Activated CD4-positive, alpha-beta memory T cell treated with anti-CD3 and anti-CD28 coated beads for 36 hours (primary cell): ENCODE data around the gene ZFP36L2. TPM values are rescaled to one million over a fixed set of nuclear protein-coding genes. Genes with fewer than 3 reads are reported as not detected.

ENCODE experiments used
- CTCF ChIA-PET: fragments of 350-600 bp; sonication (Branson Sonifier 250); formaldehyde crosslinking; loops from one replicate; lab custom pipeline; 2021; ENCODE audit warnings: antibody characterized with exemption, inconsistent platforms; lab: Charles Lee
- POLR2A ChIA-PET: fragments of 350-600 bp; sonication (Branson Sonifier 250); formaldehyde crosslinking; loops from one replicate; lab custom pipeline; 2021; ENCODE audit warnings: antibody characterized with exemption; lab: Charles Lee
- DNase-seq: peaks from one replicate; pipeline ENCODE4 v3.0.0-alpha.2; 2020
- H3K27ac Mint-ChIP-seq: one replicate; pipeline ENCODE4 v1.8.0; 2021; ENCODE audit warnings: mixed read lengths
- H3K27me3 Mint-ChIP-seq: one replicate; pipeline ENCODE4 v1.8.0; 2021; ENCODE audit warnings: mixed read lengths
- H3K36me3 Mint-ChIP-seq: one replicate; pipeline ENCODE4 v1.8.0; 2021; ENCODE audit warnings: mixed read lengths
- H3K4me1 Mint-ChIP-seq: one replicate; pipeline ENCODE4 v1.8.0; 2021; ENCODE audit warnings: low read depth, mixed read lengths
- H3K4me3 Mint-ChIP-seq: one replicate; pipeline ENCODE4 v1.8.0; 2021; ENCODE audit warnings: mild to moderate bottlenecking, mixed read lengths
- H3K9me3 Mint-ChIP-seq: one replicate; pipeline ENCODE4 v1.8.0; 2021; ENCODE audit warnings: mixed read lengths
- intact Hi-C: fragments of 100-400 bp; cut with micrococcal nuclease; formaldehyde crosslinking; loops from one replicate; pipeline ENCODE4 v1.15.1; 2023
- total RNA-seq, 2 experiments: library from RNA; stranded (reverse); gene quantifications; one replicate each; pipeline ENCODE4 v1.2.3, GENCODE V29; 2021

Gene ZFP36L2
- total RNA-seq, 2 experiments from 2014 or later, result 78.4 to 79.8 TPM

GRCh38 chr2:43265421-43265820, 39.0 kb upstream of the ZFP36L2 start:
- Mint-ChIP-seq H3K9me3 (no peaks in the 10 kb centered on the region), H3K27ac (no peak overlapping the region), H3K36me3 (peaks cover 8% of the 10 kb centered on the region), H3K27me3 (no peaks in the 10 kb centered on the region), H3K4me3 (no peak overlapping the region), H3K4me1 (peaks cover 10% of the 10 kb centered on the region)
- DNase-seq, result no peak
- intact Hi-C loops, result no loop called here
- ChIA-PET POLR2A (no interaction called here), CTCF (no interaction called here)

DNA sequence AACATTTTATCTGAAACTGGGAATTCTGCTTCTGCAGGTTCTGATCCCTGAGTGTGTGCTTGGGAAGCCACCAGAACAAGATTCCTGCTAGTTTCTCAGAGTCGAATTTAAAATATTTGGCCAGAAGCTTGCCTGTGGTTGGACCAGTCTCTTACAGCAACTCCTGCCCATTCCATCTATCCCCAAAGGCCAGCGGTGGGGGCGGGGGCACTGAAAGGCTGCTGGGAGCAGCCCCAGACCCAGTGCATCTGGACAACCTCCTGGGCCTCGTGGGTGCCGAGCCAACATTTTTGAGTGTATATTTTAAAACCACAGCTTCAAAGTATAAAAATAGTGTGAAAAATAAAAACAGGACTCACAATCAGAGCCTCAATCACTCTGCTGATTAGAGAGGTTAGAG, 38.6 kb upstream of the ZFP36L2 start:
- H3K27me3 Mint-ChIP-seq, result no peaks in the 10 kb centered on the region
- no peak overlapping the region for H3K4me3 Mint-ChIP-seq
- no peak for DNase-seq
- H3K4me1 Mint-ChIP-seq, result peaks cover 7% of the 10 kb centered on the region
- intact Hi-C loops, result no loop called here
- ChIA-PET CTCF (no interaction called here), POLR2A (no interaction called here)
- H3K27ac Mint-ChIP-seq, result no peak overlapping the region
- H3K9me3 Mint-ChIP-seq, result no peaks in the 10 kb centered on the region
- H3K36me3 Mint-ChIP-seq, result peaks cover 8% of the 10 kb centered on the region

- no peak overlapping the region for H3K4me3 Mint-ChIP-seq
- H3K9me3 Mint-ChIP-seq, result no peaks in the 10 kb centered on the region
- ChIA-PET POLR2A (no interaction called here), CTCF (no interaction called here)
- no peak for DNase-seq
- peaks cover 2% of the 10 kb centered on the region for H3K36me3 Mint-ChIP-seq
- H3K27me3 Mint-ChIP-seq, result no peaks in the 10 kb centered on the region
- intact Hi-C loops, result no loop called here
- H3K4me1 Mint-ChIP-seq, result no peaks in the 10 kb centered on the region
- no peak overlapping the region for H3K27ac Mint-ChIP-seq
Measured at GRCh38 chr2:43262951-43263350, 36.5 kb upstream of the ZFP36L2 start.

- CTCF ChIA-PET, result no interaction called here
Measured at GRCh38 chr2:43262239-43262638, 35.8 kb upstream of the ZFP36L2 start.

GRCh38 chr2:43259512-43259911, 33.1 kb upstream of the ZFP36L2 start:
- intact Hi-C loops, result no loop called here
- H3K4me3 Mint-ChIP-seq, result no peak overlapping the region
- no peaks in the 10 kb centered on the region for H3K27me3 Mint-ChIP-seq
- CTCF ChIA-PET, result no interaction called here
- H3K27ac Mint-ChIP-seq, result no peak overlapping the region
- no peaks in the 10 kb centered on the region for H3K36me3 Mint-ChIP-seq
- POLR2A ChIA-PET, result no interaction called here
- DNase-seq, result no peak
- no peaks in the 10 kb centered on the region for H3K9me3 Mint-ChIP-seq
- no peaks in the 10 kb centered on the region for H3K4me1 Mint-ChIP-seq

More at GRCh38 chr2:43262239-43262638, 35.8 kb upstream of the ZFP36L2 start:
- H3K27me3 Mint-ChIP-seq, result no peaks in the 10 kb centered on the region
- H3K36me3 Mint-ChIP-seq, result no peaks in the 10 kb centered on the region
- intact Hi-C loops, result no loop called here
- no peaks in the 10 kb centered on the region for H3K9me3 Mint-ChIP-seq
- no peak for DNase-seq
- POLR2A ChIA-PET, result no interaction called here
- H3K4me3 Mint-ChIP-seq, result no peak overlapping the region
- no peak overlapping the region for H3K27ac Mint-ChIP-seq
- H3K4me1 Mint-ChIP-seq, result no peaks in the 10 kb centered on the region

GRCh38 chr2:43258547-43259156, 32.2 kb upstream of the ZFP36L2 start:
- H3K4me1 Mint-ChIP-seq, result no peaks in the 10 kb centered on the region
- DNase-seq, result no peak
- H3K4me3 Mint-ChIP-seq, result no peak overlapping the region
- CTCF ChIA-PET, result no interaction called here
- POLR2A ChIA-PET, result no interaction called here
- no peaks in the 10 kb centered on the region for H3K27me3 Mint-ChIP-seq
- intact Hi-C loops, result no loop called here
- H3K27ac Mint-ChIP-seq, result no peak overlapping the region
- no peaks in the 10 kb centered on the region for H3K36me3 Mint-ChIP-seq
- H3K9me3 Mint-ChIP-seq, result no peaks in the 10 kb centered on the region

- Mint-ChIP-seq H3K36me3 (no peaks in the 10 kb centered on the region), H3K4me3 (no peak overlapping the region), H3K4me1 (no peaks in the 10 kb centered on the region), H3K27me3 (no peaks in the 10 kb centered on the region), H3K27ac (no peak overlapping the region), H3K9me3 (no peaks in the 10 kb centered on the region)
- intact Hi-C loops, result no loop called here
- ChIA-PET CTCF (no interaction called here), POLR2A (no interaction called here)
- no peak for DNase-seq
Measured at GRCh38 chr2:43255296-43255910, 29.0 kb upstream of the ZFP36L2 start.

- no peaks in the 10 kb centered on the region for H3K27me3 Mint-ChIP-seq
- no peak overlapping the region for H3K27ac Mint-ChIP-seq
- H3K4me1 Mint-ChIP-seq, result no peaks in the 10 kb centered on the region
- H3K36me3 Mint-ChIP-seq, result no peaks in the 10 kb centered on the region
- H3K9me3 Mint-ChIP-seq, result no peaks in the 10 kb centered on the region
- POLR2A ChIA-PET, result no interaction called here
- no peak overlapping the region for H3K4me3 Mint-ChIP-seq
- CTCF ChIA-PET, result no interaction called here
- no peak for DNase-seq
- intact Hi-C loops, result no loop called here
Measured at GRCh38 chr2:43254331-43254730, 27.9 kb upstream of the ZFP36L2 start.

GRCh38 chr2:43251171-43251731, 24.8 kb upstream of the ZFP36L2 start:
- H3K9me3 Mint-ChIP-seq, result no peaks in the 10 kb centered on the region
- DNase-seq, result no peak
- intact Hi-C loops, result no loop called here
- POLR2A ChIA-PET, result no interaction called here
- H3K27me3 Mint-ChIP-seq, result no peaks in the 10 kb centered on the region
- CTCF ChIA-PET, result interaction anchor here (0.8 kb wide), 1 partner anchor 123 kb away, joined by 3 read pairs; no protein-coding TSS in a partner anchor
- no peaks in the 10 kb centered on the region for H3K36me3 Mint-ChIP-seq
- H3K4me1 Mint-ChIP-seq, result no peaks in the 10 kb centered on the region
- no peak overlapping the region for H3K27ac Mint-ChIP-seq
- no peak overlapping the region for H3K4me3 Mint-ChIP-seq

DNA sequence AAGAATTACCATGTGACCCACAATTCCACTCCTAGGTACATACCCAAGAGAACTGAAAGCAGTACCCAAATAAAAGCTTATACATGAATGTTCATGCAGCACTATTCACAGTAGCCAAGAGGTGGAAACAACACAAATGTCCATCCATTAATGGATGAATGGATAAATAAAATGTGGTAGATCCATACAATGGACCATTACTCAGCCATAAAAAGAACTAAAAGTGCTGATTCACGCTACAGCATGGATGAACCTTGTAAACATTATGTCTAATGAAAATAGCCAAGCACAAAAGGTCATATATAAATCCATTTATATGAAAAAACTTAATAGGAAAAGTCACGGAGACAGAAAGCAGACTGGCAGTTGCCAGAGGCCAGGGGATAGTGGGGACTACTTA, 23.6 kb upstream of the ZFP36L2 start:
- no peaks in the 10 kb centered on the region for H3K36me3 Mint-ChIP-seq
- no peak overlapping the region for H3K4me3 Mint-ChIP-seq
- no peak overlapping the region for H3K27ac Mint-ChIP-seq
- CTCF ChIA-PET, result no interaction called here
- POLR2A ChIA-PET, result no interaction called here
- no peaks in the 10 kb centered on the region for H3K4me1 Mint-ChIP-seq
- no peak for DNase-seq
- H3K27me3 Mint-ChIP-seq, result no peaks in the 10 kb centered on the region
- intact Hi-C loops, result no loop called here
- H3K9me3 Mint-ChIP-seq, result no peaks in the 10 kb centered on the region

GRCh38 chr2:43248621-43249020, 22.2 kb upstream of the ZFP36L2 start:
- Mint-ChIP-seq H3K4me1 (no peaks in the 10 kb centered on the region), H3K4me3 (no peak overlapping the region), H3K27ac (no peak overlapping the region), H3K36me3 (no peaks in the 10 kb centered on the region), H3K27me3 (no peaks in the 10 kb centered on the region), H3K9me3 (no peaks in the 10 kb centered on the region)
- ChIA-PET CTCF (interaction anchor here (1.2 kb wide), 1 partner anchor 221 kb away, joined by 3 read pairs; no protein-coding TSS in a partner anchor), POLR2A (no interaction called here)
- intact Hi-C loops, result no loop called here
- no peak for DNase-seq

- intact Hi-C loops, result no loop called here
- DNase-seq, result no peak
- Mint-ChIP-seq H3K4me1 (no peaks in the 10 kb centered on the region), H3K36me3 (no peaks in the 10 kb centered on the region), H3K27me3 (no peaks in the 10 kb centered on the region), H3K4me3 (no peak overlapping the region), H3K27ac (no peak overlapping the region), H3K9me3 (no peaks in the 10 kb centered on the region)
- POLR2A ChIA-PET, result no interaction called here
- CTCF ChIA-PET, result no interaction called here
Measured at GRCh38 chr2:43246641-43247040, 20.2 kb upstream of the ZFP36L2 start.

- intact Hi-C loops, result no loop called here
- no peaks in the 10 kb centered on the region for H3K9me3 Mint-ChIP-seq
- peaks cover 9% of the 10 kb centered on the region for H3K4me1 Mint-ChIP-seq
- H3K27me3 Mint-ChIP-seq, result no peaks in the 10 kb centered on the region
- H3K36me3 Mint-ChIP-seq, result peaks cover 1% of the 10 kb centered on the region
- DNase-seq, result no peak
- POLR2A ChIA-PET, result no interaction called here
- H3K4me3 Mint-ChIP-seq, result no peak overlapping the region
- H3K27ac Mint-ChIP-seq, result no peak overlapping the region
- CTCF ChIA-PET, result interaction anchor here (2.0 kb wide), 1 partner anchor 12 kb away, joined by 7 read pairs; no protein-coding TSS in a partner anchor
Measured at GRCh38 chr2:43241558-43241957, 15.2 kb upstream of the ZFP36L2 start.
